Measurements from ENCODE around the gene CR1L. TPM values are rescaled to one million over a fixed set of nuclear protein-coding genes. Genes with fewer than 3 reads are reported as not detected.

Gene CR1L
- total and polyA plus RNA-seq, 9 of the 15 experiments (the other 6 are each of a cell fraction or from before 2014, with no cell fraction given), result 10.1 to 74.8 (median 34.3) TPM

- Histone ChIP-seq H3K9me3 (replicated peaks; ENCODE audit: control insufficient read depth, insufficient read depth, low read depth, low read length) (no peaks in the 10 kb centered on the region), H3K27me3 (ENCODE audit: control insufficient read depth in 2 of 2, insufficient read depth in 2 of 2, low read length in 2 of 2) (no peaks in the 10 kb centered on the region), H3K4me3 (no peak overlapping the region), H3K36me3 (ENCODE audit: control insufficient read depth, insufficient read depth, low read length) (no peaks in the 10 kb centered on the region), H2AFZ (ENCODE audit: low read depth, low read length) (peak overlapping the region; percentile 81), H3K9me1 (ENCODE audit: control insufficient read depth, insufficient read depth, low read length) (no peaks in the 10 kb centered on the region), H3K27ac (ENCODE audit: extremely low read depth, low read depth, low read length) (peak overlapping the region; percentile 80), H3K79me2 (ENCODE audit: control insufficient read depth, insufficient read depth, low read length) (peaks cover 33% of the 10 kb centered on the region), H3K9ac (ENCODE audit: insufficient read depth in 1 of 2, low read depth in 2 of 2, low read length in 2 of 2) (peak overlapping the region in 1 of 2 experiments; percentile 83; a peak in 2 of 4 replicates), H4K20me1 (replicated peaks; ENCODE audit: control insufficient read depth, insufficient read depth, low read length) (no peaks in the 10 kb centered on the region), H3K4me1 (replicated peaks in 1 of 2; ENCODE audit: control insufficient read depth in 2 of 2, insufficient read depth in 2 of 2, low read length in 2 of 2) (peaks cover 16 to 58% of the 10 kb centered on the region in 2 experiments), H3K4me2 (ENCODE audit: insufficient read depth, low read length) (peak overlapping the region; percentile 14)
- ChIA-PET CTCF (ENCODE audit: low intra/inter-chr PET ratio) (no interaction called here), POLR2A (interaction anchor here (0.6 to 1.3 kb wide), 3 partner anchors 9 to 99 kb away, joined by 3 to 5 read pairs (median 3); no protein-coding TSS in a partner anchor)
- intact Hi-C loops (cut with micrococcal nuclease) (loop anchor here (5.0 kb wide), 1 partner anchor 724 kb away; no protein-coding TSS in a partner anchor), in situ Hi-C loops (cut with MboI) (no loop called here)
- ATAC-seq (peak; percentile 17), FAIRE-seq (peak; percentile 74), DNase-seq (ENCODE audit: extremely low read depth in 1 of 4, low spot score in 3 of 4) (peak; percentile 76 to 94 (median 78))
- 17% methylated on average over 6 of the region's 6 CpGs for WGBS (ENCODE audit: insufficient coverage, low coverage, missing lambda C conversion rate)
- BruUV-seq (replicated peaks), result no TSS peak
- TF ChIP-seq DACH1 (IDR thresholded peaks at IDR 0.05; ENCODE audit: partially characterized antibody), result no peak
- TF ChIP-seq DDX20 (tag; IDR thresholded peaks at IDR 0.05; ENCODE audit: low read depth), result no peak
- no peak; the same call in 1 of the 2 replicates for TF ChIP-seq MYBL2 (IDR thresholded peaks at IDR 0.05; ENCODE audit: low read depth)
- no peak for TF ChIP-seq MYBL2 (CRISPR knock-in tag; IDR thresholded peaks at IDR 0.05; ENCODE audit: borderline replicate concordance)
- peak; percentile 42 to 75; a peak in 2 of 4 replicates for TF ChIP-seq RCOR1 (IDR thresholded peaks at IDR 0.05; ENCODE audit: borderline replicate concordance in 1 of 2, low read depth in 2 of 2, low read length in 2 of 2)
- TF ChIP-seq, protein P1, sequence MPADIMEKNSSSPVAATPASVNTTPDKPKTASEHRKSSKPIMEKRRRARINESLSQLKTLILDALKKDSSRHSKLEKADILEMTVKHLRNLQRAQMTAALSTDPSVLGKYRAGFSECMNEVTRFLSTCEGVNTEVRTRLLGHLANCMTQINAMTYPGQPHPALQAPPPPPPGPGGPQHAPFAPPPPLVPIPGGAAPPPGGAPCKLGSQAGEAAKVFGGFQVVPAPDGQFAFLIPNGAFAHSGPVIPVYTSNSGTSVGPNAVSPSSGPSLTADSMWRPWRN (IDR thresholded peaks at IDR 0.05; ENCODE audit: low read depth), result no peak
- no peak for TF ChIP-seq SMC3 (conservative IDR thresholded peaks at IDR 0.05; ENCODE audit: insufficient read depth, low read depth, low read length)
- TF ChIP-seq CREB3 (tag; conservative IDR thresholded peaks at IDR 0.05; ENCODE audit: low read depth), result no peak
- TF ChIP-seq BRD4 (IDR thresholded peaks at IDR 0.05), result no peak
- TF ChIP-seq EHMT2 (IDR thresholded peaks at IDR 0.05), result peak; percentile 44; the same call in 1 of the 2 replicates
- 0 out of 2 replicates have a peak, but pooled peaks have one; percentile 26 for TF ChIP-seq ZNF668 (CRISPR knock-in tag; IDR thresholded peaks at IDR 0.05)
- 0 out of 2 replicates have a peak, but pooled peaks have one; percentile 59 for TF ChIP-seq EP400 (IDR thresholded peaks at IDR 0.05)
- TF ChIP-seq, protein P2, sequence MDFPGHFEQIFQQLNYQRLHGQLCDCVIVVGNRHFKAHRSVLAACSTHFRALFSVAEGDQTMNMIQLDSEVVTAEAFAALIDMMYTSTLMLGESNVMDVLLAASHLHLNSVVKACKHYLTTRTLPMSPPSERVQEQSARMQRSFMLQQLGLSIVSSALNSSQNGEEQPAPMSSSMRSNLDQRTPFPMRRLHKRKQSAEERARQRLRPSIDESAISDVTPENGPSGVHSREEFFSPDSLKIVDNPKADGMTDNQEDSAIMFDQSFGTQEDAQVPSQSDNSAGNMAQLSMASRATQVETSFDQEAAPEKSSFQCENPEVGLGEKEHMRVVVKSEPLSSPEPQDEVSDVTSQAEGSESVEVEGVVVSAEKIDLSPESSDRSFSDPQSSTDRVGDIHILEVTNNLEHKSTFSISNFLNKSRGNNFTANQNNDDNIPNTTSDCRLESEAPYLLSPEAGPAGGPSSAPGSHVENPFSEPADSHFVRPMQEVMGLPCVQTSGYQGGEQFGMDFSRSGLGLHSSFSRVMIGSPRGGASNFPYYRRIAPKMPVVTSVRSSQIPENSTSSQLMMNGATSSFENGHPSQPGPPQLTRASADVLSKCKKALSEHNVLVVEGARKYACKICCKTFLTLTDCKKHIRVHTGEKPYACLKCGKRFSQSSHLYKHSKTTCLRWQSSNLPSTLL (IDR thresholded peaks at IDR 0.05), result peak; percentile 29; the same call in 1 of the 2 replicates
- no peak for TF ChIP-seq RBM14 (IDR thresholded peaks at IDR 0.05; ENCODE audit: borderline replicate concordance, insufficient read depth, low read depth, low read length)
- TF ChIP-seq SIN3A (IDR thresholded peaks at IDR 0.05; ENCODE audit: borderline replicate concordance in 2 of 2, control insufficient read depth in 1 of 2, low read depth in 2 of 2, low read length in 2 of 2), result no peak
- TF ChIP-seq CBX8 (IDR thresholded peaks at IDR 0.05; ENCODE audit: borderline replicate concordance, extremely low read depth, low read depth, low read length, poor library complexity, severe bottlenecking), result no peak
- no peak for TF ChIP-seq MCM3 (IDR thresholded peaks at IDR 0.05)
Measured at GRCh38 chr1:207745839-207746767, 101.2 kb downstream of the CR1L start.

All from K562 (cell line).